GM18520 (cell line): ENCODE measurements around the gene MTX2.
"Not testable (repeated sequence)": the region's sequence is repeated elsewhere in the genome, so short reads cannot be mapped to it uniquely, and the experiment has no call there.

Experiments used
- ATAC-seq: cut with Tn5 transposase; IDR thresholded peaks from one replicate; pipeline ENCODE4 v1.9.1; 2021; ENCODE audit not compliant: unreplicated experiment

Gene MTX2

DNA sequence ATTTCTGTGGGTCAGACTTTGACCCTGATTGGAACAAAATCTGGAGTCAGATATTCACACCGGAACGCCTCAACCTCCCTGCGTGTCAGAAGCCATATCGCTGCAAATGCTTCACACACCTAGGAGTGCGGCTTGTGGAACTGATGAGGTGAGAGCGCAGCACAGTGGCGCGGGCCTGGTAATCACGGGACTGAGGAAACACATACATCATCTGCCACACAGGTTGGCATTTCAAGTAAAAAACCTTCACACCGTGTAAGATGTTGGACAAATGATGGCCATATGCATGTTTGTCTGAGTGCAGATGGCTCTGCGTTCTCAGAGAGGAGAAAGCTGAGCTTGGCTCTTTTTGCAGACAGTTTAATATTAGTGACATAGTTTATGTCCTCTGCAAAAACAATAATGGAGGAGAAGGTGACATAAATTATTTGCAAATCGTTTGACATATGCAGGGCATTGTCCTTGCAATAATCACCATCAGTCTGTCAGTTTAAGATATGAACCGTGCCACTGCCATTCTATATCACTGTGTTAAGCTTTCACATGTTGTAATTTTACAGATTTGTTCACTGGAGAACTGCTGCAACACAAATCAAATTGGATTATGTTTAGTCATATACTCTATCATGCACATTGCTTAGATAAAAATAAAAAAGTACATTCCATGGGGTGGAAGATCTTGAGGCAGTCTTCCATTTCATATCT, 101.4 kb downstream of the MTX2 start:
- ATAC-seq, result no peak

DNA sequence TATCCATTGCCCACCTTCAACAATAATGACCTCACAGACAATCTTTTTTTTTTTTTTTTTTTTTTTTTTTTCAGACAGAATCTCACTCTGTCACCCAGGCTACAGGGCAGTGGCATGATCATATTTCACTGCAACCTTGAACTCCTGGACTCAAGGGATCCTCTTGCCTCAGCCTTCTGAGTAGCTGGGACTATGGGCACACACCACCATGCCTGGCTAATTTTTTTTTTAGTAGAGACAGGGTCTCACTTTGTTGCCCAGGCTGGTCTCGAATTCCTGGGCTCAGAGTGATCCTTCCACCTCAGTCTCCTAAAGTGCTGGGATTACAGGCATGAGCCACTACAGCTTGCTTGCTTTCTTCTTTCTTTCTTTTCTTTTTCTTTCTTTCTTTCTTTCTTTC, 103.9 kb downstream of the MTX2 start:
- not testable (repeated sequence) for ATAC-seq

DNA sequence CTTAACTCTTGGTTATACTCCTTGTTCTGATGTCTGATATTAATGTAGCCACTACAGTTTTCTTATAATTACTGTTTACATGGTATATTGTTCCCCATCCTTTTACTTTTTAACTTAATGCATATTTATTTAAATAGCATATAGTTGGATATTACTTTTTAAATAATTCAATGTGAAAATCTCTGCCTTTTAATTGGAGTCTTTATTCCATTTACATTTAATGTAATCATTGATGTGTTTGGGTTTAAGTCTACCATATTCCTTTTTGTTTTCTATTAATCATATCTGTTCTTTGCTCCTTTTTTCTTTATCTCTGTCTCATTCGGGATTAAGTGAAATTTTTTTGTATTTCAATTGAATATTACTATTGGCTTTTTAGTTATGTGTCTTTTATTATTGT, 109.1 kb downstream of the MTX2 start:
- no peak for ATAC-seq

DNA sequence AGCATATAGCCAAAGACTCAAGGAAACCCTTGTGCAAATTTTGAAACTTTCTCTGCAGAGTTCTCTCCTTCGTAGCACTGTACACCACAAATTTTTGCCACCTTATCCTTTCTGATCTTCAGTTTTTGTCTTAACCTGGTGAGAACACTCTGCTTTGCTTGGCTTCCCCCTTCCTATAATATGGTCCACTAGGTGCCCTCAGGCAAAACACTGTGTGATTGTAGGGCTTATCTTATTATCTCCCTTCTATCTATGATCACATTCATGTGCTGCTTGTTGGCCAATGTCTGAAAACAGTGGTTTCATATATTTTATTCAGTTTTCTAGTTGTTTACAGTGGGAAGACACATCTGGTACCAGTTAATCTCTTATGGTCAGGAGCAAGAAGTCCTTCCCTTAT, 111.1 kb downstream of the MTX2 start:
- no peak for ATAC-seq

DNA sequence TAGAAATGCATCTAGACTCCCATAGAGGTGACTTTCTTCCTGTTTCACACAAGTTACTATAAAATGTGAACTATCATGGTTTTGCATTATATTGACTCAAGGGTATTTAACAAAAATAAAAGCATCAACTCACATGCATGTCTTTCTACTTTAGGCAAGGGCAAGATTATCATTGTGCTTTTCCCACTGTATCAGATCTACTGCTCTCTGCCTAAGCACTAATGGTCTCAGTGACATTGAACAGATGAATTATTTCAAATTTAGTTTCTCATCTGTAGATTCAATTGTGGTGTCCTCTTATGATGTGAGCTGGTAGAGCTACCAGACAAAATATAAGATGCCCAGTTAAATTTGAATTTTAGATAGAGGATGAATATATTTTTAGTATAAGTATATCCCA, 113.9 kb downstream of the MTX2 start:
- no peak for ATAC-seq

DNA sequence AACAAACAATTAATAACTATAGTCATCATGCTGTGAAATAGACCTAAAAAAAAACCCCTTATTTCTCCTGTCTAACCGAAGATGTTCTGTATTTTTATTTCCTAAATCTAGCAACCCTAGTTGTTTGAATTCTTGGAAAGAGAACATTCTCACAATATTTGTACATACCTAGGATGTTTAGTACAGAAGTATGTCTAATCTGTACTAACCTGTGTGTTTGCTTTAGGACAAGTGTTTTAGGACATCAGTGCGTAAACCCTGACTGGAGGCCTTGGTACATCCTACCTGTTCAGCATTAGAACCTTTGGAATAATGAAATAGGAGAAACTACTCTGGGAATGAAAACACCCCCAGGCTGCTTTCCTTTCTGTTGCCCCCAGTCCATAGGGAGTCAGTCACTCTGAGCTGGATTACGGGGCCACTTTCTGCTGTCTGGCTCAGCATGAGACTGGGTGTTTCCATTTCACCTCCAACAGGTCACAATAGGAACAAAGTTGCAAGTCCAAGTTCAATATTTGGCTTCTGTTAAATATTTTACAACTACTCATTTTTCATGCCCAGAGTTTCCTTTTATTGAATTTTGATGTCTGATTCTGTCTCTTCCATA, 114.7 kb downstream of the MTX2 start:
- ATAC-seq, result no peak

DNA sequence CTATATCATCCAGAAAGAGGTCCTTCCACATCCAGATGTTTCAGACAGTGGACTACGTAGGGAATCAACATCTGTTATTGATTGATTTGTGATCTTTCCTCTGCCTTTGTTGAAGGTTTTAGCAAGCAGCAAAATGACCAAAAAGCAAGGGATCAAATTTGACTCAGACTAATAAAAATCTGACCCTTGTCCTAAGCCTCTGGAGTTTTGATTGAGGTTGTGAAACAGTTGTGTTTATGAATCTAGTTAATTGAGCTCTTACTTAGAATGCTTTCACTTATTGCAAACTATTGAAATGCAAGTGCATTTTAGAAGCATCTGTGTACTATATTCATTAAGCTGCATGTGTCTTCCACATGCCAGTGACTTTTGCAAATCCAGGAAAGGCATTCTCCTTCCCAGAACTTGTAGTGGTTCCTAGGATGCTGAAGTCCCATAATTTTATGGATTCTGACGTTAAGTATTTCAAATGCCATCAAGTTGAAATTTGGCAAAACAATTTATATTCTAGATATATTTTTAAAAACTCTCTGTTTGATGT, 116.0 kb downstream of the MTX2 start:
- no peak for ATAC-seq

DNA sequence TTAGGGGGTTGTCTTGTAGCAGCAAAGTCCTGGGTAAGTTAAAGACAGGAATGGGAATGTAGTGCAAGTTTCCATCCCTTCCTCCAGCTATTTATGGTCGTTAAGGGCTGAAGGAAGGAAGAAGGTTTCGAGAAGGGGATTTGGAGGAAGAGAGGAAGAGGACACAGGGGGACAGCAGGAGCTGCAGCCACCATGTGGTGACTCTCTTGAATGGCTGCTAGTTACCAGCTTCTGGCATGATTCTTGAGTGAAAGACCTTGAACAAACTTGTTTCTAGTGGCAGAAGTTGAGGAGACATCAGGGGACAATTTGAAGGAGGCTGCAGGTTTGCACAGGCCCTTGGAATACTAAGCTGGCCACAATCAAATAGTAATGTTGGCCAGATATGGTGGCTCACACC, 116.6 kb downstream of the MTX2 start:
- no peak for ATAC-seq
